ENCODE measurements around the gene EMCN.

DNA sequence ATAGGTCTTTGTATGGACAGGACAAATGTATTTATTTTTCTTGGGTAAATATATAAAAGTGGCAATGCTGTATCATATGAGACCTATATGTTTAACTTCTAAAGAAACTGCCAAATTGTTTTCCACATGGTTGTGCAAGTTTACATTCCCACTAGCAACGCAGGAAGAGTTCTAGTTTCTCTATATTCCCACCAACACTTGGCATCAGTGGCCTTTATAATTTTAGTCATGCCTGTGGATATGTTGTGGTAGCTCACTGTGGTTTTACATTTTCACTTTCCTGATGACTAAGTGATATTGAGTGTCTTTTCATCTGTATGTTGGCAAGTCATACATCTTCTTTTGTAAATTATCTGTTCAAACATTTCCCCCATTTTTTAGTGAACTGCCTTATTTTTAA, 126.0 kb downstream of the EMCN start:
- TF ChIP-seq, protein P1, sequence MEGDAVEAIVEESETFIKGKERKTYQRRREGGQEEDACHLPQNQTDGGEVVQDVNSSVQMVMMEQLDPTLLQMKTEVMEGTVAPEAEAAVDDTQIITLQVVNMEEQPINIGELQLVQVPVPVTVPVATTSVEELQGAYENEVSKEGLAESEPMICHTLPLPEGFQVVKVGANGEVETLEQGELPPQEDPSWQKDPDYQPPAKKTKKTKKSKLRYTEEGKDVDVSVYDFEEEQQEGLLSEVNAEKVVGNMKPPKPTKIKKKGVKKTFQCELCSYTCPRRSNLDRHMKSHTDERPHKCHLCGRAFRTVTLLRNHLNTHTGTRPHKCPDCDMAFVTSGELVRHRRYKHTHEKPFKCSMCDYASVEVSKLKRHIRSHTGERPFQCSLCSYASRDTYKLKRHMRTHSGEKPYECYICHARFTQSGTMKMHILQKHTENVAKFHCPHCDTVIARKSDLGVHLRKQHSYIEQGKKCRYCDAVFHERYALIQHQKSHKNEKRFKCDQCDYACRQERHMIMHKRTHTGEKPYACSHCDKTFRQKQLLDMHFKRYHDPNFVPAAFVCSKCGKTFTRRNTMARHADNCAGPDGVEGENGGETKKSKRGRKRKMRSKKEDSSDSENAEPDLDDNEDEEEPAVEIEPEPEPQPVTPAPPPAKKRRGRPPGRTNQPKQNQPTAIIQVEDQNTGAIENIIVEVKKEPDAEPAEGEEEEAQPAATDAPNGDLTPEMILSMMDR (IDR thresholded peaks at IDR 0.05): no peak
- no peak for TF ChIP-seq POLR2A (IDR thresholded peaks at IDR 0.05)

Measured in body of pancreas (tissue), 4 donors.